ENCODE measurements around the gene TNNT1. TPM values are rescaled to one million over a fixed set of nuclear protein-coding genes. Genes with fewer than 3 reads are reported as not detected.
A peak's percentile ranks its signal among the peaks of the same experiment; 100 is the strongest.
"Not testable (repeated sequence)": the region's sequence is repeated elsewhere in the genome, so short reads cannot be mapped to it uniquely, and the experiment has no call there.

TNNT1 gene
- total RNA-seq, 1 donor from 2014 or later, result 74.1 TPM

DNA sequence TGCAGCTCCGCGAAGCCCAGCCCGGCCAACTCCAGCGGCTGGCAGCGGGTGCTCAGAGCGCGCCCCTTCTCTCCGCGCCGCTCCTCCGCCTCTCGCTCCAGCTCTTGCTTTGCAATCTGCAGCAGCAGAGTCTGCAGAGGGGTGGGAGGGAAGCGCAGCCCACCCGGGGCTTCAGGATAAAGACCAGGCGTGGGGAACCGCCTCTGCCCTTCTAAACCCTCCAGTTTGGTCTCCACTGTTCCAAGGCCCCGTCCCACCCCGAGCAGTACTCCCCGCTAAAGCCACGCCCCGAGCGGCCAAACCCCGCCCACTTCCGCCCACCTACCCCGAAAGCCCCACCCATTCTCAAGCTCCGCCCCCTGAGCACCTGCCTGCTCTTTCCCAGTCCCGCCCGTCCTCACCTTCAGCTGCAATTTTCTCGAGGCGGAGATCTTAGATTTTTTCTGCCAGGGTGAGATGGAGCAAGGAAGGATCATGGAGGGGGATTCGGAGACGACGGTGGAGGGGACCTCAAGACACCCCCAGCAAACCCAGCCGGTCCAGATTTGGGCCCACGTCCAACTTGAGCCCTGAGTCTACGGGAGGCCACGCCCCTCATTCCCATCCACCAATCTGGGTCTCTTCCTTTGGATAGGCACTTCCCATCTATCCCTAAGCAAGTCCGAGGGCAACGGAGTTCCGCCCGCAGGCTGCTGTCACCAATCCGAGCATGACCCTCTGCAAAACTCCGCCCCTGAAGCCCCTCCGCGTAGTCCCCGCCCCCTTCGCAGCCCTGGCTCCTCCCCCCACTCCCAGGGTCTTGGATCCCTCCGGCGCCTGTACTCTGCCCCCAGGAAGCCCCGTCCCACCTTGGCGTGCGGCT lies 7.4 kb upstream of the TNNT1 start:
- no peaks in the 10 kb centered on the region for H3K9me3 ChIP-seq (ENCODE audit: low read depth)
- H3K79me2 ChIP-seq (ENCODE audit: low read depth), result no peaks in the 10 kb centered on the region
- Mint-ChIP-seq H3K27ac (no peak overlapping the region), H3K9me3 (peaks cover 2% of the 10 kb centered on the region), H3K4me3 (peak overlapping the region; percentile 84), H3K27me3 (ENCODE audit: insufficient read depth, low read depth) (peaks cover 17% of the 10 kb centered on the region), H3K4me1 (peaks cover 16% of the 10 kb centered on the region), H3K36me3 (peaks cover 2% of the 10 kb centered on the region)
- no peaks in the 10 kb centered on the region for H4K20me1 ChIP-seq (ENCODE audit: low read depth)
- DNase-seq (ENCODE audit: low spot score), result peak; percentile 97
- H3K9ac ChIP-seq, result no peak overlapping the region
- H3K27ac ChIP-seq, result no peak overlapping the region
- H3F3A ChIP-seq (ENCODE audit: low read depth), result peaks cover 25% of the 10 kb centered on the region
- TF ChIP-seq EZH2phosphoT487 (IDR thresholded peaks at IDR 0.05) (no peak), EZH2 (IDR thresholded peaks at IDR 0.05) (no peak)
- TF ChIP-seq, protein P1, sequence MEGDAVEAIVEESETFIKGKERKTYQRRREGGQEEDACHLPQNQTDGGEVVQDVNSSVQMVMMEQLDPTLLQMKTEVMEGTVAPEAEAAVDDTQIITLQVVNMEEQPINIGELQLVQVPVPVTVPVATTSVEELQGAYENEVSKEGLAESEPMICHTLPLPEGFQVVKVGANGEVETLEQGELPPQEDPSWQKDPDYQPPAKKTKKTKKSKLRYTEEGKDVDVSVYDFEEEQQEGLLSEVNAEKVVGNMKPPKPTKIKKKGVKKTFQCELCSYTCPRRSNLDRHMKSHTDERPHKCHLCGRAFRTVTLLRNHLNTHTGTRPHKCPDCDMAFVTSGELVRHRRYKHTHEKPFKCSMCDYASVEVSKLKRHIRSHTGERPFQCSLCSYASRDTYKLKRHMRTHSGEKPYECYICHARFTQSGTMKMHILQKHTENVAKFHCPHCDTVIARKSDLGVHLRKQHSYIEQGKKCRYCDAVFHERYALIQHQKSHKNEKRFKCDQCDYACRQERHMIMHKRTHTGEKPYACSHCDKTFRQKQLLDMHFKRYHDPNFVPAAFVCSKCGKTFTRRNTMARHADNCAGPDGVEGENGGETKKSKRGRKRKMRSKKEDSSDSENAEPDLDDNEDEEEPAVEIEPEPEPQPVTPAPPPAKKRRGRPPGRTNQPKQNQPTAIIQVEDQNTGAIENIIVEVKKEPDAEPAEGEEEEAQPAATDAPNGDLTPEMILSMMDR (IDR thresholded peaks at IDR 0.05), result no peak
- H3K4me1 ChIP-seq, result peaks cover 6% of the 10 kb centered on the region
- peak overlapping the region; percentile 63 for H3K4me3 ChIP-seq
- peak overlapping the region; percentile 86 for H2AFZ ChIP-seq (replicated peaks)
- H3K36me3 ChIP-seq, result no peaks in the 10 kb centered on the region
- H3K4me2 ChIP-seq, result peak overlapping the region; percentile 84
- H3K27me3 ChIP-seq, result peaks cover 26% of the 10 kb centered on the region

DNA sequence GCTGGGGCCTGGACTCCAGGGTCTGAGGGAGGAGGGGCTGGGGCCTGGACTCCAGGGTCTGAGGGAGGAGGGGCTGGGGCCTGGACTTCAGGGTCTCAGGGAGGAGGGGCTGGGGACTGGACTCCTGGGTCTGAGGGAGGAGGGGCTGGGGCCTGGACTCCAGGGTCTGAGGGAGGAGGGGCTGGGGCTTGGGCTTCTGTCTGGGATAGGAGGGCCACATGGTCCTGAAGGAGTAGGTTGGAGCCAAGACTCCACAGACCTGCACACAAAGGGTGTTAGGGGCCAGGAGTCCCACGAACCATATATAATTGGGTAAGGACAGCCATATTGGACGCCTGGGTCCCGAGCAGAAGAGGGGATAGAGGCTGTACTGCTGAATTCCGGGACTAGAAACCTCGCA lies 6.8 kb upstream of the TNNT1 start:
- not testable (repeated sequence) for H3K4me1 ChIP-seq; H3K36me3 ChIP-seq; H3K9me3 Mint-ChIP-seq; DNase-seq (ENCODE audit: low spot score); H3K79me2 ChIP-seq (ENCODE audit: low read depth); H3K27ac ChIP-seq; H4K20me1 ChIP-seq (ENCODE audit: low read depth); H3K9me3 ChIP-seq (ENCODE audit: low read depth); H3K36me3 Mint-ChIP-seq; H3K9ac ChIP-seq; H3K27ac Mint-ChIP-seq
- Mint-ChIP-seq H3K27me3 (ENCODE audit: insufficient read depth, low read depth) (peaks cover 19% of the 10 kb centered on the region), H3K4me3 (peak overlapping the region; percentile 84), H3K4me1 (peaks cover 16% of the 10 kb centered on the region)
- Histone ChIP-seq H3F3A (ENCODE audit: low read depth) (peaks cover 26% of the 10 kb centered on the region), H3K27me3 (peaks cover 20% of the 10 kb centered on the region), H2AFZ (replicated peaks) (peak overlapping the region; percentile 61), H3K4me2 (peak overlapping the region; percentile 84), H3K4me3 (peak overlapping the region; percentile 63)

DNA sequence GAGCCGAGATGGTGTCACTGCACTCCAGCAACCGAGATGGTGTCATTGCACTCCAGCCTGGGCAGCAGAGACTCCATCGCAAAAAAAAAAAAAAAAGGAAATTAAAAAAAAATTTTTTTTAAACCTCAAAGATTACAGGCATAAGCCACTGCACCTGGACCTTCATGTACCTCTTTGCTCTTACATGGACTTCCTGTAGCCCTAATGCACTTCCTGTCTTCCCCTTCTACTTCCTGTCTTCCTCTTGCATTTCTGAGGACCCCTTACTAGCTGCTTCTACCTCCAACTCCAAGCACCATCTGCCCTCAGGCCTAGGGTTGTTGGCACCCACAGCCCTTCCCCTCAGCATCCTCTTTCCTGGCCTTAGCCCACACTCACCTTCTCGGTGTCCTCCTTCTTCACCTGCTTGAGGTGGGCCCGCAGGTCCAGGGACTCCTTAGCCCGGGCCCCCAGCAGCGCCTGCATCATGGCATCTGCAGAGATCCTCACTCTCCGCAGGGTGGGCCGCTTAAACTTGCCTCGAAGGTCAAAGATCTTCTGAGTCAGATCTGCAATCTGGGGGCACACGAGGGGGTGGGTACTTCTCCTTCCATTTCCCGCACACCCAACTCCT lies 4.8 kb upstream of the TNNT1 start:
- TF ChIP-seq EZH2phosphoT487 (IDR thresholded peaks at IDR 0.05) (no peak), EZH2 (IDR thresholded peaks at IDR 0.05) (no peak)
- TF ChIP-seq, protein P1 (IDR thresholded peaks at IDR 0.05), result no peak
- no peak overlapping the region for H3K27ac Mint-ChIP-seq
- H3K9me3 ChIP-seq (ENCODE audit: low read depth), result no peaks in the 10 kb centered on the region

More for the DNA sequence above, 4.8 kb upstream of the TNNT1 start:
- Histone ChIP-seq H4K20me1 (ENCODE audit: low read depth) (no peaks in the 10 kb centered on the region), H3F3A (ENCODE audit: low read depth) (peaks cover 36% of the 10 kb centered on the region), H3K9ac (no peak overlapping the region), H3K27ac (no peak overlapping the region), H3K4me2 (no peak overlapping the region), H3K4me1 (peaks cover 13% of the 10 kb centered on the region), H3K79me2 (ENCODE audit: low read depth) (no peaks in the 10 kb centered on the region), H2AFZ (replicated peaks) (no peak overlapping the region), H3K36me3 (no peaks in the 10 kb centered on the region), H3K4me3 (no peak overlapping the region), H3K27me3 (peaks cover 10% of the 10 kb centered on the region)
- DNase-seq (ENCODE audit: low spot score), result no peak
- H3K27me3 Mint-ChIP-seq (ENCODE audit: insufficient read depth, low read depth), result peaks cover 29% of the 10 kb centered on the region
- peaks cover 2% of the 10 kb centered on the region for H3K9me3 Mint-ChIP-seq
- peaks cover 17% of the 10 kb centered on the region for H3K4me1 Mint-ChIP-seq
- peaks cover 2% of the 10 kb centered on the region for H3K36me3 Mint-ChIP-seq
- no peak overlapping the region for H3K4me3 Mint-ChIP-seq
